HG03045 (cell line): ENCODE data around the gene TCEA2.

Source experiments
- ATAC-seq: cut with Tn5 transposase; IDR thresholded peaks from one replicate; pipeline ENCODE4 v1.9.1; 2021; ENCODE audit warnings: mild to moderate bottlenecking, moderate library complexity; ENCODE audit not compliant: unreplicated experiment

TCEA2 gene

DNA sequence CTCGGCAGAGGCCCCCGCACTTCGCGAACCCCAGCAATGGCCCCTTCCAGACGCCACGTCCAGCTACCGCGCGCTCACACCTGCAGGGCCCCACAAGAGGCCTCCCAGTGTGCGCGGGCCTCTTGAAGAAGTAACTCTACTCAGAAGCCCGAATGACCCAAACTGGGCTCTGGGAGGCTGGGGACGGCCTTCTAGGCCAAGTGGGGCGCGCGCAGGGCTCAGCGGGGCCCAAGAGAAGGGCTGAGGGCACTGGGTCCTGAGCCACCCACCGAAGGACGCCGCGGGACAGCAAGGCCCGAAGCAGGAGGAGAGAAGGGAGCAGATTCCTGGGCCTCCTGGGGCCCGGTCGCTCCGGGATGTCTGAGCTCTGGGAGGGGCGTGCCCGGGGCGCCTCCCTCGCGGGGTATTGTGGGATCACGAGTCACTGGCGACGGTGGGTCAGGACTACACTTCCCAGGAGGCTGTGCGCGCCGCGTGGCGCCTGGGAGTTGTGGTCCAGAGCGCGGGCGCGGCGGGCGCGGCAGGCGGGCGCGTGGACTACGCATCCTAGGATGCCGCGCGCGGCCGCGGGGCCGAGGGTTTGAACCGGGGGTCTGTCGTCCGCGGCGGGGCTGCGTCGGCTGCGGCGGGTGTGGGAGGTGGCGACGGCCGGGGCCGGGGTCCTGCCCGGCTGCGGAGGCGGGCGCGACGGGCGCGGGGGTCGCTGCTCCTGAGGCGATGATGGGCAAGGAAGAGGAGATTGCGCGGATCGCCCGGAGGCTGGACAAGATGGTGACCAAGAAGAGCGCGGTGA is at the start of gene TCEA2:
TSS of gene TCEA2 (plus strand) at position 603 of the 793 bp plus-strand sequence. CDS start at position 718, 115 bp downstream.
- peak; percentile 72 for ATAC-seq

DNA sequence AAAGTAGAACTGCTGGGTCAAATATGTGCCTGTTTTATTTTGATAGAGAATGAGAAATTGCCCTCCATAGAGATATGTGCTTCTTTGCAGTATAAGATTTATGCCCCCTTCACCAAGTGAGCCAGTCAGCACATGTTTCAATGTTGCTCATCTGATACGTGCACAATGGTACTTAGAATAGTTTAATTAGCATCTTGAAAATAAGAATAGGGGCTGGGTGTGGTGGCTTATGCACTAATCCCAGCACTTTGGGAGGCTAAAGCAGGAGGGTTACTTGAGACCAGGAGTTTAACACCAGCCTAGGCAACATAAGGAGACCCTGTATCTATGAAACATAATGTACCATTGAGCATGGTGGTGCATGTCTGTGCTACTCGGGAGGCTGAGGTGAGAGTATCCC is 47.4 kb upstream of the TCEA2 start:
- ATAC-seq = no peak

DNA sequence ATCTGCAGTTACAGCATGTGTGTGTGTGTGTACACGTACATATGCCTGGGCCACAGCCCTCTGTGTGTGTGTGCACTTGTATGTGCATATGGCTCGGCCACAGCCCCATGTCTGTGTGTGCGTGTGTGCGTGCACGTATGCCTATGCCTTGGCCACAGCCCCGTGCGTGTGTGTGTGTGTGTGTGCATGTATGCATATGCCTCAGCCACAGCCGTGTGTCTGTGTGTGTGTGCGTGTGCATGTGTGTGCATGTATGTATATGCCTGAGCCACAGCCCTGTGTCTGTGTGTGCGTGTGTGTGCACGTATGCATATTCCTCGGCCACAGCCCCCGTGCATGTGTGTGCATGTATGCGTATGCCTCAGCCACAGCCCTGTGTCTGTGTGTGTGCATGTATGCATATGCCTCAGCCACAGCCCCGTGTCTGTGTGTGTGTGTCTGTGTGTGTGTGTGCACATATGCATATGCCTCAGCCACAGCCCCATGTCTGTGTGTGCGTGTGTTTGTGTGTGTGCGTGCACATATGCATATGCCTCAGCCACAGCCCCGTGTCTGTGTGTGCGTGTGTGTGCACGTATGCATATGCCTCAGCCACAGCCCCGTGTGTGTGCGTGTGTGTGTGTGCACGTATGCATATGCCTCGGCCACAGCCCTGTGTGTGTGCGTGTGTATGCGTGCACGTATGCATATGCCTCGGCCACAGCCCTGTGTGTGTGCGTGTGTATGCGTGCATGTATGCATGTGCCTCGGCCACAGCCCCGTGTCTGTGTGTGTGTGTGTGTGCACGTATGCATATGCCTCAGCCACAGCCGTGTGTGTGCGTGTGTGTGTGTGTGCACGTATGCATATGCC is 41.6 kb upstream of the TCEA2 start:
- no peak for ATAC-seq

DNA sequence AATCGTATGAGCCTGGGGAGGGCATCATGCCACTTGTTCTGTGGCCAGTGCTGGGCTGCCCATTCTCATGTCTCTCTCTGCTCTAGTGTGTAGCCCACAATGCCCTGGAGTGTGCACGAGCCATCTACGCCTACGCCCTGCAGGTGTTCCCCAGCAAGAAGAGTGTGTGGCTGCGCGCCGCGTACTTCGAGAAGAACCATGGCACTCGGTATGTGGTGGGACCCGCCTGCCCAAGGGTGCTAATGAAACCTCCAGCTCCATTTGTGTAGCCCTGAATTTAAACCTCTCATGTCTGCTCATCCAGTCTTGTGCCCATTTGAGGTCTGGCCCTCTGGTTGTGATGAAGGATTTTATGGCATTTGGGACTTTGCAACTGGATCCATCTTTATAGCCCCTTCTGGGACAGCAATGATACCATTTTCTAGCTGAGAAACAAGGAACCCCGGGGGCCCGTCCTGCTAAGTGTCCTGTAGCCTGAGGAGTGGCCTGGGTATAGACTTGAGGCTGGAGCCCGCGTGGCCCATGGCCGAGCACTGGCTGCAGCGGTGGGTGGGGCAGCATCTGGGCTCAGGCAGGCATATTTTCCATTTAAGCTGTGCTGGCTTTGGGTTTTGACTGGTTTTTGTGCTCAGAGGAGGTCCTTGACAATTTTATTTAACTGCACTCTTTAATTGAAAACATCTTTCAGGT is 40.2 kb upstream of the TCEA2 start:
- ATAC-seq = no peak

DNA sequence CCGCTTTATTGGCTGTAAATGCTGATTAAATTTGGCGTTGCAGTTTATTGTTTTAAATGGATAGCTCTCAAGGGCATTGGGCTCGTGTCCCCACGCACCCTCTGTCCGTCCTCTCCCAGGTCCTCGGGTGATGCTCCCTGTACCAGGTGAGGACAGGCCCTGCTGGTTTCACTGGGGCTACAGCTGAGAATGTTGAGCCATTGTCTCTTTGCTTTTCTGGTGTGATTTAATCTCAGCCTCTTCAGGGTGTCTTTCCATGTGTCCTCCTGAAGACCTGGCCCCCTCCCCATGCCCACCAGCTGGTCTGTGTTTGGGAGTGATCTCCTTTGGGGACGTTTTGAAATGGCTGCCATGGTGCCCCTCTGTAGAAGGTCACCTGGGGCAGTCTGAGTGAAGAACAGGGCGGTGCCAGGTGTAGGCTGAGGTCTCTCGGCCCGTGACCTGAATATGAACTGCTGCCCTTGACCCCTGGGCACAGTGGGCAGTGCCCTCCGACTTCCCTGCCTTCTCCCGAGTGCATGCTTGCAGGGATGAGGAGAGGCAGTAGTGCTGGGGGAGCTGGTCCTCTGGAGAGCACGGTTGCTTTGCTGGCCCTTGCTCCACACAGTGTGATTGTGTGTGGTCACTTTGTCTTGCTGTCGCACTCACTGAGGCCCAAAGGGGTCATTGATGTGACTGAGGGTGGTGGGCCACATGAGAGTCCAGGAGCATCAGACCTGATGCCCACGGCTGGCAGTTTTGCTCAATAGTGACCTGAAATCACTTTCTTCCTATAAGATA is 39.4 kb upstream of the TCEA2 start:
- no peak for ATAC-seq

DNA sequence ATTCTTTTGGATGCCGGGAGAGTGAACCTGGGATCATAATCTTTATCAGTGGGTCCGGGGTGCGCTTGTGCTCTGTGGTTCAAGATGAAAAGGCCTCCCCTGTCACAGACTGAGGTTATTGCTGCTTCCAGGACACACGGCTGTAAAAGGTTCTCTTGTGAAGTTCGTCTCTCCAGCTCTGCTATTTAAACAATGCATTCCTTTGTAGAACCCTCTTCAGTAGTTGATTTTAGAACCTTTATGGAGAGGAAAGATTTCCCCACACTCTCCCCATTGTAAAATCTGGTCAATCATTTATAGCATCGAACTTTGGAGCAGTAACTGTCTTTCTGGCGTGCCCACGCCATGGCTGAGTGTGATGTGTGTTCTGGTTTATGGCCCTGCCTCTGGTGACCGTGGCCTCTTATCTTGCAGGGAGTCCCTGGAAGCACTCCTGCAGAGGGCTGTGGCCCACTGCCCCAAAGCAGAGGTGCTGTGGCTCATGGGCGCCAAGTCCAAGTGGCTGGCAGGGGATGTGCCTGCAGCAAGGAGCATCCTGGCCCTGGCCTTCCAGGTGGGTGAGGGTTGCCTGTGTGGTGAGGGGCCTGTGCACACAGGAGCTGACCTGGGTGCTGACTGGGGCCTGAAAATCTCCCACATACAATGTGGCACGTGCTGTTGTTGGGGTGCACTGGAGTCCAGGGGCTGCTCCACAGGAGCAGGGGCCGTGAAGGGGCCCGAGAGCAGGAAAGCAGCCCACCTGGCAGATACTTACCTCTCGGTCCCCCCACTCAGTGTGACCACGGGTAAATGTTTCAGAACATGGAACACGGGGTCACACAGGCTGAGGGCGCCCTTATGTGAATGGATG is 38.6 kb upstream of the TCEA2 start:
- no peak for ATAC-seq

DNA sequence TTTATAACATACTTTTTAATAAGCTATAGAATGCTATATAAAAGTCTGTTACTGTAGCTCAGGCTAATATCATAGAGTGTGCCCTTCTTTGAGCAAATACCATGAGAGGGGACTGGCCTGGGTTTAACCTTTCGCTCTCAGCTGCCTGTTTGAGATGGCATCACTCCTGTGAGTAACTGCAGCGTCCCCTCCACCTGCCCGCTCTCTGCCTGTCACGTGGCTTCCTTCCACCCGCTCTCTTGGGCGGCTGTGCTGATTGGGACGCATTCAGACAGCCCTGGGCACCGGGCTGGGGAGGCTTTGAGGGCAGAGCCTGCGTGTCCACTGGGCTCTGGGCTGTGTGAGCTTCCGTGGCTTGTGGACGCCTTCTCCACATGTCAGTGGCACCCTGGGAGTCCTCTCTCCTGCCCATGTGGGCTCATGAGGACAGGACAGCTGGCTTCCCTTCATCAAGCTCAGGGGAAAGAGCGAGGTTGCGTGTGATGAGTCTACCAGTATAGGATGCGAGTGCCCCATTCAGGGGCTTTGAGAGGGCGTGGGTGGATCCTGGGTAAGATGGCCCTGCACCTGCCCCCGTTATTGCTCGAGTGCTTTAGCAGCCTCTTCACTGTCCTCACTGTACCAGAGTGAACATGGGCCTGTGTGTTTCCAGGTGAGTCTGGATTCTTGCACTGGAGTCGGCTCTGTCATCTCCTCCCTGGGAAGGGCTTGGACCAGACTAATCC is 37.7 kb upstream of the TCEA2 start:
- no peak for ATAC-seq

DNA sequence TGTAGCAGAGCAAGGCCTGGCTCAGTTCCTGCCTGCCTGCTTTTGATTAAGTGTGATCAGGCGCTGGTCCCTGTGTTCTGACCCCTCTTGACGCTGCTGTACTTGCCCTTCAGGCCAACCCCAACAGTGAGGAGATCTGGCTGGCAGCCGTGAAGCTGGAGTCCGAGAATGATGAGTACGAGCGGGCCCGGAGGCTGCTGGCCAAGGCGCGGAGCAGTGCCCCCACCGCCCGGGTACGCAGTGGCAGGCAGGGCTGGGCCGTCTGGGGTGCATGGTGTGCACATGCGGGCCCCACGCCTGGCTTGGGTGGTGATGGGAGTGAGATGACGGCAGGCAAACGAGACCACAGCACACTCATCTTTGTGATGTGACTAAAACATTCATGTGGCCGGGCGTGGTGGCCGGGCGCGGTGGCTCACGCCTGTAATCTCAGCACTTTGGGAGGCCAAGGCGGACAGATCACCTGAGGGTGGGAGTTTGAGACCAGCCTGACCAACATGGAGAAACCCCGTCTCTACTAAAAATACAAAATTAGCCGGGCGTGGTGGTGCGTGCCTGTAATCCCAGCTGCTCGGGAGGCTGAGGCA is 37.1 kb upstream of the TCEA2 start:
- ATAC-seq = no peak

DNA sequence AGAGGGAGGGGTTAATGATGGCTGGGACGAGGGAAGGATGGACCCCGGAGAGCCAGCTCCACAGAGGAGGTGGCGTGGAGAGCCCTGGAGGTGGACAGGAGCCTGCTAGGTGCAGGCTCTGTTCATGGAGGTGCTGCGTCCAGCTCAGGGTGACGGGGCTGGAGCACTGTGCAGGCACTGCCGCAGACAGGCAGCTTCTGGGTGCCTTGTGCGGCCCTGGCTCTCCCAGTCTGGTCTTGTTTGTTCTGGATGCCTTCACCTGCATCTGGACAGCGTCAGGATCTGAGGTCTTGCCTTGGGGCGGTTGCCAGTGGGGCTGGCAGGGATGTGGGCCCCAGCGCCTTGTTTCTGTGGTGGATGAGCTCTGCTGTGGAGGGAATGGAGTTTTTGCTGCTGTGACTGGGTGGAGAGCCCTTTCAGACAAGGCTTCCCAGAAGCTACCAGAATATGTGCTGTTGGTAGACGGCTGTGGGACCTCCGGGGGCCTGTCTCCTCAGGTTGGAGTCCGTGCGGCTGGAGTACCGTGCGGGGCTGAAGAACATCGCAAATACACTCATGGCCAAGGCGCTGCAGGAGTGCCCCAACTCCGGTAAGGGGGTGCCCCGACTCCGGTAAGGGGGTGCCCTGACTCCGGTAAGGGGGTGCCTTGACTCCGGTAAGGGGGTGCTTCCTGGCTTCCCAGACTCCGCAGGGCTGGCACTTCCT is 34.9 kb upstream of the TCEA2 start:
- ATAC-seq = no peak

DNA sequence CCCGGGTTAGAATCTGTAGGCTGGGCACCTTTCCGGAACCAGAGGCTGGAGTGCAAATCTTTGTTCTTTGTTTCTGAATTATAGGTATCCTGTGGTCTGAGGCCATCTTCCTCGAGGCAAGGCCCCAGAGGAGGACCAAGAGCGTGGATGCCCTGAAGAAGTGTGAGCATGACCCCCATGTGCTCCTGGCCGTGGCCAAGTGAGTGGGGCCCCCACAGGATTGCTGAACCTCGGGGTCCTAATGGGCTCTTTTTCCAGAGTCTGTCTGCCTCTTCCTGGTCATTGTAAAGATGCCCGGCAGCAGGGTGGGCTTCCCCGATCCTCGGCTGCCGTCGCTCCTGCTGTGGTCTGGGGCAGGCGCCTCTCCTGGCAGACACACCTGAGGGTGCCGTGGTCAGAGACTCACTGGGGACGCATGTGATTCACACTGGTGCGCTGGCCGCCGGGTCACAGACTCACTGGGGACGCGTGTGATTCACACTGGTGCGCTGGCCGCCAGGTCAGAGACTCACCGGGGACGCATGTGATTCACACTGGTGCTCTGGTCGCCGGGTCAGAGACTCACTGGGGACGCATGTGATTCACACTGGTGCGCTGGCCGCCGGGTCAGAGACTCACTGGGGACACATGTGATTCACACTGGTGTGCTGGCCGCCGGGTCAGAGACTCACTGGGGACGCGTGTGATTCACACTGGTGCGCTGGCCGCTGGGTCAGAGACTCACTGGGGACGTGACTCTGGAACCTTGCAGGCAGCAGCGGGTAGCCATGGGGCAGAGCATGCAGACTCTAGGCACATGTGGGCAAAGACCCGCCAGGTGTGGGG is 33.5 kb upstream of the TCEA2 start:
- no peak for ATAC-seq

DNA sequence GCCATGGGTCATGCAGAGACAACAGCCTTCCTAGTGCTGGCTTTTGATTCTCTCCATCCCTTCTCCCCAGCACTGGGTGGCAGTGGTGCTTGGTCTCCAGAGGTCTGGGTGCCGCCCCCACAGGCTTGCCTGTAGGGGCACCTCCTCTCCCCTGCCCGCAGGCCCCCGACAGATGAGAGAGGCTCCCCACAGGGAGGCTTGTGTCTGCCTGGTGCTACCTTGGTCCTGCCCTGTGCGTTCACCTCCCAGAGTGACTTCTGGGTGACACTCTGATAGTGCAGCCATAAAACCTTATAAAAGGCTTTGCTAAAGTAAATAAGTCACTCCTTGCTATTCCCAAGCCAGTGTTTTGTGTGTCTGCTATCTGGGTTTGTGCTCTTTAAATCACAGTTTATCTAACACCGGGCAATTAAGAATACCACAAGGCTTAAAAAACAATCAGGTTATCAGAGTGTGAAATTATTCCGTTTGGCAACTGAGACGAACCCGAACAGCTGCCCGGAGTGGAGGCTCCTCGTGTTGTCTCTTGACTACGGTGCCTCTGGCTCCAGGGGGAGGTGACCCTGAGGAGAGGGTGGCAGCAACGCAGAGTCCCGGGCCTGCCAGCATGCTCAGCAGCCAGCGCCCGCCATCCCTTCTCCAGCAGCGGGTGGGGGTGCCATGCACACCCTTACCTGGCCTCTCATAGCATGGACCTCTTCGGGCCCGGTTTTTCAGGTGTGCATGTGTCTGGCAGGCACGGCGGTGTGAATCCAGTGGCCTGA is 32.4 kb upstream of the TCEA2 start:
- ATAC-seq = no peak

DNA sequence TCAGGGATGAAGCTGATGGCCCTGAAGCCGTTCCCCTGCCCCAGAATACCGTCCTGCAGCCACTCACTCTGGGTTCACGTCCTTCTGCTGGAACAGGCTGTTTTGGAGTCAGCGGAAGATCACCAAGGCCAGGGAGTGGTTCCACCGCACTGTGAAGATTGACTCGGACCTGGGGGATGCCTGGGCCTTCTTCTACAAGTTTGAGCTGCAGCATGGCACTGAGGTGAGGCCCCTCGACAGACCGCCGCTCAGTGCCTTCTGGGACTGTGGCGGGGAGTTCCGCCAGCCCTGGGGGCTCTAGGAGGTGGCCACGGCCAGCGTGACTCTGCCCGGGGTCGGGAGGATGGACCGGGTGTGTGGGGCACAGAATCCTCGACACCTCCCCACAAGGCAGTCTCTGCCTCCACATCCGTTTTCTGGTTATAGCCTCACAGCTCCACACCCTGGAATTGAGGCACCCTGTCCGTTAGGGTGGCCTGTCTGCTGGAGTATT is 31.1 kb upstream of the TCEA2 start:
- ATAC-seq = no peak

DNA sequence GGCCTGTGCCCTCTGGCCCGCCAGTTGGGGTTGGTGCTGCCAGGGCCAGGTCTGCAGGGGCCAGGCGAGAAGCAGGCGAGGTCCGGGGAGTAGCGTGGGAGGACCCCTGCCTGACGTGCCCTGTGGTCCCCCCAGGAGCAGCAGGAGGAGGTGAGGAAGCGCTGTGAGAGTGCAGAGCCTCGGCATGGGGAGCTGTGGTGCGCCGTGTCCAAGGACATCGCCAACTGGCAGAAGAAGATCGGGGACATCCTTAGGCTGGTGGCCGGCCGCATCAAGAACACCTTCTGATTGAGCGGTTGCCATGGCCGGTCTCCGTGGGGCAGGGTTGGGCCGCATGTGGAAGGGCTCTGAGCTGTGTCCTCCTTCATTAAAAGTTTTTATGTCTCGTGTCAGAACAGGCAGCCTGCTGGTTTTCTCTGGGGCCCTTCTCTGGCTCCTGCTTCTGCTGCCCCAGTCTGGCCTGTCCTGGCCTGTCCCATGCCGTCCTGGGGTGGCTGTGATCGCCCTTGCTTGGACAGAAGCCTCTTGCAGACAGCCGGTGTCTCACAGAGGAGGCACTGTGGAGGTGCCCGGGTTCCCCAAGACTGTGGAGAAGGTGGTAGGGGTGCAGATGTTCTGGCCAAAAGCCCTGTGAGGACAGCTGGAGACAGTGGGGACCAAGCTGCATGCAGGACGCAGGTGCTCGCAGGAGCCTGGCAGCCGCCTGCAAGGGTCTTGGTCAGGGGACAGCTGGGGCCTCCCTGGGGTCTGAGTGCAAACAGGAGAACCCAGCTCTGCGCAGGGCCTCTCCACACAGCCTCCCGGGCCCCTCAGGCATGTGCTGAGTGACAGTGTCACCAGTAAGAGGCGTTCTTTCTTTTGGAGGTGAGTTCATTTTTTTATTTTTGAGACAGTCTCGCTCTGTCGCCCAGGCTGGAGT is 30.0 kb upstream of the TCEA2 start:
- no peak for ATAC-seq

DNA sequence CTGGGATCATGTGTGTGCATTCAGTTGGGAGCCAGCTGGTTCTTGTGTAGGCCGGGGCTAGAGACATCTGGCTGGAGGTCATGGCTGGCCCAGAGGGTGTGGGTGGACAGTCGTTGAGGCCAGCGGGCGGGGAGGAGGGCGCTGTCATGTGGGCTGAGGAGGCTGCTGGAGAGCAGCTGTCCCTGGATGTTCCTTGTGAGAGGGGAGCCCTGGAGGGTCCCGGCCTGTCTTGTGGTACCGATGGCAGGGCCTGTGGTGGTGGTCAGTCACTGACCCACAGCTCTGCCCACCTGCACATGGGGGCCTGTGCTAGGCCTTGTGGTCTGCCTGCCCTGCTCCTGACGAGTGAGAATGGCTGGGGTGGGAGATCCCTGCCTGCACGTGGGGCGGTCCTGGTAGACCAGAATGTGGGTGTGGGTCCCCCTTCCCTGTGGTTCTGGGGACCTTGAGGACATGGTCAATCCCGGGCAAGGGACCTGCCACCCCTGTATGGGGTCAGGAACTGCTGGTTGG is 29.0 kb upstream of the TCEA2 start:
- no peak for ATAC-seq
